Hepatocyte (in vitro differentiated cells): ENCODE results near the gene TSPEAR.

Source experiments
- CTCF ChIP-seq: fragments of 200-600 bp; sonication (generic); IDR thresholded peaks from 2 replicates; pipeline ENCODE4 v1.5.1; 2016; ENCODE audit warnings: antibody characterized with exemption, mild to moderate bottlenecking; ENCODE audit not compliant: poor library complexity
- EZH2 ChIP-seq: fragments of 200-600 bp; sonication (generic); IDR thresholded peaks from 2 replicates; pipeline ENCODE4 v1.6.1; 2016; ENCODE audit warnings: antibody characterized with exemption, mild to moderate bottlenecking, borderline replicate concordance
- EZH2phosphoT487 ChIP-seq: fragments of 200-600 bp; sonication (generic); IDR thresholded peaks from one replicate; pipeline ENCODE4 v1.6.1; 2018; ENCODE audit warnings: antibody characterized with exemption, mild to moderate bottlenecking, low read depth, moderate library complexity; ENCODE audit not compliant: unreplicated experiment, severe bottlenecking

GRCh38 chr21:44632067-44632466 is 79.3 kb downstream of the TSPEAR start:
- TF ChIP-seq CTCF (no peak), EZH2phosphoT487 (no peak), EZH2 (no peak)
